ENCODE data around the gene SNRNP25.

SNRNP25 gene

GRCh38 chr16:71540-72401 lies 18.1 kb downstream of the SNRNP25 start:
- H4K20me1 ChIP-seq (ENCODE audit: low read depth, low read length): no peaks in the 10 kb centered on the region
- H3K9me2 ChIP-seq (replicated peaks; ENCODE audit: insufficient read depth, low read length): no peaks in the 10 kb centered on the region
- no peak overlapping the region for H2AFZ ChIP-seq (ENCODE audit: low read depth, low read length, severe bottlenecking)
- H3K4me3 ChIP-seq (ENCODE audit: insufficient read depth, low read length, poor library complexity, severe bottlenecking): no peak overlapping the region
- H3K4me2 ChIP-seq (ENCODE audit: low read depth, low read length, poor library complexity, severe bottlenecking): no peak overlapping the region
- no peaks in the 10 kb centered on the region for H3K79me2 ChIP-seq (ENCODE audit: insufficient read depth, low read length)
- no peaks in the 10 kb centered on the region for H3K27me3 ChIP-seq (ENCODE audit: low read length)
- H3K9me3 ChIP-seq (ENCODE audit: insufficient read depth, low read length): no peaks in the 10 kb centered on the region
- H3F3A ChIP-seq (ENCODE audit: insufficient read depth): no peaks in the 10 kb centered on the region
- no peak overlapping the region for H3K9ac ChIP-seq (ENCODE audit: low read length)
- H3K27ac ChIP-seq (ENCODE audit: low read depth, low read length): no peak overlapping the region
- TF ChIP-seq, protein P1, sequence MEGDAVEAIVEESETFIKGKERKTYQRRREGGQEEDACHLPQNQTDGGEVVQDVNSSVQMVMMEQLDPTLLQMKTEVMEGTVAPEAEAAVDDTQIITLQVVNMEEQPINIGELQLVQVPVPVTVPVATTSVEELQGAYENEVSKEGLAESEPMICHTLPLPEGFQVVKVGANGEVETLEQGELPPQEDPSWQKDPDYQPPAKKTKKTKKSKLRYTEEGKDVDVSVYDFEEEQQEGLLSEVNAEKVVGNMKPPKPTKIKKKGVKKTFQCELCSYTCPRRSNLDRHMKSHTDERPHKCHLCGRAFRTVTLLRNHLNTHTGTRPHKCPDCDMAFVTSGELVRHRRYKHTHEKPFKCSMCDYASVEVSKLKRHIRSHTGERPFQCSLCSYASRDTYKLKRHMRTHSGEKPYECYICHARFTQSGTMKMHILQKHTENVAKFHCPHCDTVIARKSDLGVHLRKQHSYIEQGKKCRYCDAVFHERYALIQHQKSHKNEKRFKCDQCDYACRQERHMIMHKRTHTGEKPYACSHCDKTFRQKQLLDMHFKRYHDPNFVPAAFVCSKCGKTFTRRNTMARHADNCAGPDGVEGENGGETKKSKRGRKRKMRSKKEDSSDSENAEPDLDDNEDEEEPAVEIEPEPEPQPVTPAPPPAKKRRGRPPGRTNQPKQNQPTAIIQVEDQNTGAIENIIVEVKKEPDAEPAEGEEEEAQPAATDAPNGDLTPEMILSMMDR (IDR thresholded peaks at IDR 0.05; ENCODE audit: insufficient read depth, low read length, poor library complexity, severe bottlenecking): no peak
- TF ChIP-seq EZH2phosphoT487 (conservative IDR thresholded peaks at IDR 0.05; ENCODE audit: low read length): no peak
- no peaks in the 10 kb centered on the region for H3K36me3 ChIP-seq (ENCODE audit: low read length)

GRCh38 chr16:72561-73548 lies 19.2 kb downstream of the SNRNP25 start, which contains the start of gene RHBDF1:
RHBDF1 (minus strand) TSS chr16:72631; CDS start chr16:65015, 7,616 bp downstream.
- Histone ChIP-seq H2AFZ (ENCODE audit: low read depth, low read length, severe bottlenecking) (no peak within 1 kb of the TSS), H3K9ac (ENCODE audit: low read length) (no peak within 1 kb of the TSS), H3F3A (ENCODE audit: insufficient read depth) (no peaks in the 10 kb centered on the region), H3K9me2 (replicated peaks; ENCODE audit: insufficient read depth, low read length) (no peaks in the 10 kb centered on the region), H3K4me2 (ENCODE audit: low read depth, low read length, poor library complexity, severe bottlenecking) (peak within 1 kb of the TSS; percentile 32), H3K79me2 (ENCODE audit: insufficient read depth, low read length) (no peaks in the 10 kb centered on the region), H3K36me3 (ENCODE audit: low read length) (no peaks in the 10 kb centered on the region), H4K20me1 (ENCODE audit: low read depth, low read length) (no peaks in the 10 kb centered on the region), H3K4me3 (ENCODE audit: insufficient read depth, low read length, poor library complexity, severe bottlenecking) (no peak within 1 kb of the TSS), H3K27me3 (ENCODE audit: low read length) (no peaks in the 10 kb centered on the region), H3K27ac (ENCODE audit: low read depth, low read length) (no peak within 1 kb of the TSS), H3K9me3 (ENCODE audit: insufficient read depth, low read length) (no peaks in the 10 kb centered on the region)
- TF ChIP-seq, protein P1 (IDR thresholded peaks at IDR 0.05; ENCODE audit: insufficient read depth, low read length, poor library complexity, severe bottlenecking): no peak
- no peak for TF ChIP-seq EZH2phosphoT487 (conservative IDR thresholded peaks at IDR 0.05; ENCODE audit: low read length)

- H4K20me1 ChIP-seq (ENCODE audit: low read depth, low read length): no peaks in the 10 kb centered on the region
- no peaks in the 10 kb centered on the region for H3K27me3 ChIP-seq (ENCODE audit: low read length)
- no peaks in the 10 kb centered on the region for H3K9me3 ChIP-seq (ENCODE audit: insufficient read depth, low read length)
- H3K36me3 ChIP-seq (ENCODE audit: low read length): no peaks in the 10 kb centered on the region
- no peaks in the 10 kb centered on the region for H3K9me2 ChIP-seq (replicated peaks; ENCODE audit: insufficient read depth, low read length)
- H3K27ac ChIP-seq (ENCODE audit: low read depth, low read length): no peak overlapping the region
- H3K4me2 ChIP-seq (ENCODE audit: low read depth, low read length, poor library complexity, severe bottlenecking): no peak overlapping the region
- H3K4me3 ChIP-seq (ENCODE audit: insufficient read depth, low read length, poor library complexity, severe bottlenecking): no peak overlapping the region
- no peak overlapping the region for H2AFZ ChIP-seq (ENCODE audit: low read depth, low read length, severe bottlenecking)
- H3K9ac ChIP-seq (ENCODE audit: low read length): no peak overlapping the region
- H3K79me2 ChIP-seq (ENCODE audit: insufficient read depth, low read length): no peaks in the 10 kb centered on the region
- TF ChIP-seq, protein P1 (IDR thresholded peaks at IDR 0.05; ENCODE audit: insufficient read depth, low read length, poor library complexity, severe bottlenecking): no peak
- TF ChIP-seq EZH2phosphoT487 (conservative IDR thresholded peaks at IDR 0.05; ENCODE audit: low read length): no peak
- H3F3A ChIP-seq (ENCODE audit: insufficient read depth): no peaks in the 10 kb centered on the region
Observed at GRCh38 chr16:74051-74746, 20.6 kb downstream of the SNRNP25 start.

Data from SU-DHL-6 (cell line).